Measurements from ENCODE around the gene MYL2.
"Not testable (repeated sequence)": the region's sequence is repeated elsewhere in the genome, so short reads cannot be mapped to it uniquely, and the experiment has no call there.

Gene MYL2, protein sequence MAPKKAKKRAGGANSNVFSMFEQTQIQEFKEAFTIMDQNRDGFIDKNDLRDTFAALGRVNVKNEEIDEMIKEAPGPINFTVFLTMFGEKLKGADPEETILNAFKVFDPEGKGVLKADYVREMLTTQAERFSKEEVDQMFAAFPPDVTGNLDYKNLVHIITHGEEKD

GRCh38 chr12:110920324-110920910 lies at the start of gene MYL2:
Gene MYL2 (minus strand): TSS chr12:110920579. CDS start chr12:110920529, 50 bp downstream.
- no peak for DNase-seq (ENCODE audit: low read depth, low spot score)

DNA sequence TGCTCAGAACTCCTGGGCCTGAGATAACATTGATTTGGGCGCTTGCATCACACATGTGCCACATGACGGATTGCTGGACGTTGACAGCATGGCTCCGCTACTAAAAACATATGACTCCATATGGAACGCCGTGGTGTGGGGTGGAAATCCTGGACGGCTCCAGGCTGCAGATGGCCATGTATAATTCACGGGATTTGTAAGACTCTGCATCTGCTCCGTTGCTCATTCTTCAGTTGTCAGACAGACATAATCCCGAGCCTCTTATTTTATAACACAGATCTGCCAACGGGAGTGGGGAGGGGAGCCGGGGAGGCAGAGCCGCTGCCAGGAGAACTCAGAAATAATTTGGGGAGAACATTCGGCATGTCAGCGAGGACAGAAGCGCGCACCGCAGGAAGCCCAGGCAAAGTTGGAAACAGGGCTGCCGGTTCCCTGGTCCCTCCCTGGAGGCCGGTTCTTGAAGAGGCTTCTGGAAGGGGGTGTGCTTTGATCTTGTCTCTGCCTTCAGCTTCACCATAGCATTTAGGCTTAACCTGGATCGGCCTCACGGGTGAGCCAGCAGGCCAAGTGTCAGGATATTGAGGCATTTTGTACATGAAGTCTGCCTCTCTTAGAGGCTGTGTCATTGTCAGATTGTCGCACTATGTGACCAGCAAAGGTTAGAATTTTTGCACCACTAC lies 45.8 kb upstream of the MYL2 start:
- no peak for DNase-seq (ENCODE audit: low read depth, low spot score)

- DNase-seq (ENCODE audit: low read depth, low spot score): no peak
Observed at GRCh38 chr12:110965574-110965973, 45.2 kb upstream of the MYL2 start.

DNA sequence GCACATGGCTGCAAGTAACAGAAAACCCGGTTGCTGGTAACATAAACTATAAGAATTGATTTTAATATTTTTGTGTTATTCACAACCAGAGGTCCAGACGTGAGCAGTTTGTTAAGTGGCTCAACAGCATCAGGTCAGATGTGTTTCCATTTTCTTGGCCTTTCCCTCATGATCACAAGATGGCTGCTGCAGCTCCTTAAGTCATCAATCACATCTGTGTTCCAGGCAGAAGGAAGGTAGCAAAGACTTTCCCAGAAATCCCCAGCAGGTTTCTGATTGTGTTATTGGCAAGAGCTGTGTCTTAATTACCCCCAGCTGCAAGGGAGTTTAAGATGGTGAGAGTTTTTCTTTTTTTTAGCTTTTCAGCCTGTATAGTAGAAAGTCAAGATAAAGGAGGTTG lies 40.4 kb upstream of the MYL2 start:
- no peak for DNase-seq (ENCODE audit: low read depth, low spot score)

GRCh38 chr12:110957652-110958051 lies 37.3 kb upstream of the MYL2 start:
- no peak for DNase-seq (ENCODE audit: low read depth, low spot score)

DNA sequence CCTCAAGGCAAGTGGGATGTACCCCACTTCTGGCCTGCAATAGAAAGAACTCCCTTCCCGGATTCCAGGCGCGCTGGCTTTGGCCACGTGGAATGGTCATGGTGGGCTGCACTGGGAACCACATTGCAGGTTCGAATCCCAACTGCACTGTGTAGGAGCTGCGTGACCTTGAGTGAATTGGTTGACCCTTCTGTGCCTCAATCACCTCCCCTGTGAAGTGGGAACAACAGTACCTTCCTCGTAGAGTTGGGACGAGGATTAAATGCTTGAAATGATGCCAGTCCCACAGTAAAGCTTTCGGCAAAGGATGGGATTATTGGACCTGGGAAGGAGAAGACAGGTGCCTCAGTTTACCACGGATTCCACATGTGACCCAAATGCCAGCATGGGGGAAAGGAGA lies 36.8 kb upstream of the MYL2 start:
- DNase-seq (ENCODE audit: low read depth, low spot score): no peak

DNA sequence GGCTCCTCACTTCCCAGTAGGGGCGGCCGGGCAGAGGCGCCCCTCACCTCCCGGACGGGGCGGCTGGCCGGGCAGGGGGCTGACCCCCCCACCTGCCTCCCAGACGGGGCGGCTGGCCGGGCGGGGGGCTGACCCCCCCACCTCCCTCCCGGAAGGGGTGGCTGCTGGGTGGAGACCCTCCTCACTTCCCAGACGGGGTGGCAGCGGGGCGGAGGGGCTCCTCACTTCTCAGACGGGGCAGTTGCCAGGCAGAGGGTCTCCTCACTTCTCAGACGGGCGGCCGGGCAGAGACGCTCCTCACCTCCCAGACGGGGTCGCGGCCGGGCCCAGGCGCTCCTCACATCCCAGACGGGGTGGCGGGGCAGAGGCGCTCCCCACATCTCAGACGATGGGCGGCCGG lies 30.5 kb upstream of the MYL2 start:
- not testable (repeated sequence) for DNase-seq (ENCODE audit: low read depth, low spot score)

- DNase-seq (ENCODE audit: low read depth, low spot score): not testable (repeated sequence)
Observed at GRCh38 chr12:110950466-110950865, 30.1 kb upstream of the MYL2 start.

GRCh38 chr12:110948041-110948440 lies 27.7 kb upstream of the MYL2 start:
- no peak for DNase-seq (ENCODE audit: low read depth, low spot score)

DNA sequence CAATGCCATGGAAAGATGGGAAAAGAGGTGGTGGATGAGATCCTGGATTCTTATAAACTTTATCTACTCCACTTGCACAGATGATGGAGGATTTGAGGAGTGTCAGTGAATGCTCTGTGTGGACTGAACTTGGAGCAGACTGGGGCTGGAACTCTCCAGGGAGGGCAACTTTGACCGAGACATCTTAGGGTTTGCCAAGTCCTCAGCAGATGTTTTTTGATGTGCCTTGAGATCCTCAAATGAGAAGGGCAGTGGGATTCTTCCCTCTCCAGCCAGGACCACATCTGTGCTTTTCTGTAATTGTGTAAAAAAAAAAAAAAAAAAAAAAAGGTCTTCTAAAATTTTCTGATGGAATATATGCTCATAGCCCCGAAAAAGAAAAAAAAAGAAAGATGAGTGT lies 23.0 kb upstream of the MYL2 start:
- DNase-seq (ENCODE audit: low read depth, low spot score): no peak

DNA sequence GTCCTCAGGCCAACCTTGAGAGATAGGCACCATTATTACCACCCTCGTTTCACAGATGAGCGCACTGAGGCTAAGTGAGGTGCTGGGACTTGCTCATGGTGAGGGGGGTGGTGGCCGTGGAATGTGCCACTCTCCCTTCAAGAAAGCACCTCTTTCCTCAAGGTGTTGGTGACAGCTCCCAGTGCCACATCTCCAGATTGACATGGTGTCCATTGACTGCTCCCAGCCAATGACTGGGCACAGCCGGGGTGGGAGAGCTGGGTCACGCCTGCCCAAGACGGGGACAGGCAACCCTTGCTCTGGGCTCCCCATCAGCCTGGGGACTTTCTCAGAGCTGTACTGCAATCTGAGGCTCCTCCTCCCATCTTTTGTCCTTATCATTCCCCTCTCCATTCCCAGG lies 21.0 kb upstream of the MYL2 start:
- DNase-seq (ENCODE audit: low read depth, low spot score): no peak

GRCh38 chr12:110940933-110941332 lies 20.6 kb upstream of the MYL2 start:
- DNase-seq (ENCODE audit: low read depth, low spot score): no peak

DNA sequence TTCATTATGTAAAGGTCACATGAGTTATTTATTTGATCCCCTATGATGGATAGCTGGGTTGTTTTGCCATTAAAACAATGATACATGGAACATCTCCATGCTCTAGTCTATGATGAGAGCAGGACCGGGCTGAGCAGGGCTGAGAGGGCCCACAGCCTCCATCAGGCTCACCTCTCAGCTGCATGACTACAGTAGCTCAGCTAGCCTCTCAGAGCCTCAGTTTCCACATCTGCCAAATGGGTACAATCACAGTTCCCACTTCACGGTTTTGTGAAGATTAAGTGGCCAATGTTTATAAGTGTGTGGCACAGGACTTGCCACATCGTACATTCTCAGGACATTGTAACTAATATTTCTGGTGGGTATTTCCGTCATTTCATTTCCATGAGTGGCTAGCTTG lies 19.9 kb upstream of the MYL2 start:
- DNase-seq (ENCODE audit: low read depth, low spot score): no peak

DNA sequence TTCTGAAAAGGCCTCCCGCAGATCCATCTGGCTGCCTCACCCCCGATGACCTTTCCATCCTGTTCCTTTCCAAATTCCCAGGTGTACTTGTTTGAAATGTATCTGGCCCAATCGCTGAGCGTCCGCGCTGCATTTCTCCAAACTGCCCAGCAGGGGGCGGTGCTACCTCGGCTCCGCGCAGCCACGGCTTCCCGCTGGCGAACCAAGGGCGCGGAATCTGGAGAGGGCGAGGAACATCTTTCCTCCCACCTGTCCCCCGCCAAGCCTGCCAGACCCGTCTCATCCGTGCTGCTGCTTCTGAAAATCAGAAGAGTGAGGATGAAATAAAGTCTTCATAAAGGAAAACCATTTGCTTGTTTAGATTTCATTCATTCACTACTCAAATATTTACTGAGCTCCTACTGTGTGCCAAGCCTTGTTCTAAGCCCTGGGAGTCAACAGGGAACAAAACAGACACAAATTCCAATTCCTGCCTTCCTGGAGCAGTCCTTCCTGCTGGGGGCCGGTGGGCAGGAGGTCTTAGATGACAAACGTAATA lies 16.8 kb upstream of the MYL2 start:
- no peak for DNase-seq (ENCODE audit: low read depth, low spot score)

GRCh38 chr12:110936367-110937103 lies 16.2 kb upstream of the MYL2 start:
- DNase-seq (ENCODE audit: low read depth, low spot score): no peak

- DNase-seq (ENCODE audit: low read depth, low spot score): no peak
Observed at GRCh38 chr12:110935588-110935987, 15.2 kb upstream of the MYL2 start.

GRCh38 chr12:110934093-110934852 lies 13.9 kb upstream of the MYL2 start:
- DNase-seq (ENCODE audit: low read depth, low spot score): no peak

GRCh38 chr12:110933326-110933974 lies 13.1 kb upstream of the MYL2 start:
- DNase-seq (ENCODE audit: low read depth, low spot score): no peak

DNA sequence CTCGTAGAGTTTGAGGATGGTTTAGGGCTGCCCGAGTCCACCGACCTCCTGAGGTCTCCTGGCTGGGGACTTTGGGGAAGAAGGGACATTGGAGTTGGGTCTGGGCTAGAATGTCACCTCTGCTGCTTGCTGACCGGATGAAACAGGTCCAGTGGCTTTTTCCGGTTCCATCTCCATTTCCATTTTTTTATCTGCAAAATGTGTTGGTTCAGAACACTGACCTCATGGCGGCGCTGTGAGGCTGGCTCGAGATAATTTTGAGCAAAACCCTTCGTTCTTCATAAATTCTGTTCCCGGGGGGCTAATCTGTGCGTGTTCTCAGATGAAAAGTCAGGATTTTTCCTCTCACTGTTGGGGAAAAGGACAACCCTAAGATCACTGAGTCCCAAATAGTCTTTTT lies 11.7 kb upstream of the MYL2 start:
- no peak for DNase-seq (ENCODE audit: low read depth, low spot score)

- no peak for DNase-seq (ENCODE audit: low read depth, low spot score)
Observed at GRCh38 chr12:110931315-110931728, 10.9 kb upstream of the MYL2 start.
